ENCODE data around the gene ATP6V1B1.

The ATP6V1B1 gene

DNA sequence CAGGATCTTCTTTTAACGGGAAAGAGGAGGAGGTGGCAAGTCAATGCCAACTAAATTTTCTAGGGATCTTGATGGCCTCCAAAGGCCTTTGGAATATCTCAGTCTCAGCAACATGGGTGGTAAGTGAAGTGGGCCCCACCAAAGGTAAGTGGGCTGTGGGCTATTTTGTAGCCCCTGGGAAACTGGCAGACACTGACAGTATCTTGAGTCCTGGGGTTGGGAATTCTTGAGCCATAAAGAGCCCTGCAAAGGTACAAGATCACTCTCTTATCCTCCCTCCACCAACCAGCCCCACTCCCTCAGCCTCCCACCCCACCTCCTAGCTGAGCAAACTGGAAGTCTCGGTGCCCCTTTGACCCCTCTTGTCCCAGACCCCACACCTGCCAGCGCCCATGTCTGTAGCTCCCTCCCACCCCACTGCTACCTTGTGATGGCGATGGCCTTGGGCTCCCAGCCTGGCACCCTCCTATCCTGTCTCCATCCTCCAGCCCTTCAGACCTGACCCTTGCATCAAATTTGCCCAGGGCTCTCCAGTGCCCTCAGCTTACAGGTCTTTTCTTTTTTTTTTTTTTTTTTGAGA, 8.5 kb downstream of the ATP6V1B1 start:
- DNase-seq (ENCODE audit: low spot score), result no peak

DNA sequence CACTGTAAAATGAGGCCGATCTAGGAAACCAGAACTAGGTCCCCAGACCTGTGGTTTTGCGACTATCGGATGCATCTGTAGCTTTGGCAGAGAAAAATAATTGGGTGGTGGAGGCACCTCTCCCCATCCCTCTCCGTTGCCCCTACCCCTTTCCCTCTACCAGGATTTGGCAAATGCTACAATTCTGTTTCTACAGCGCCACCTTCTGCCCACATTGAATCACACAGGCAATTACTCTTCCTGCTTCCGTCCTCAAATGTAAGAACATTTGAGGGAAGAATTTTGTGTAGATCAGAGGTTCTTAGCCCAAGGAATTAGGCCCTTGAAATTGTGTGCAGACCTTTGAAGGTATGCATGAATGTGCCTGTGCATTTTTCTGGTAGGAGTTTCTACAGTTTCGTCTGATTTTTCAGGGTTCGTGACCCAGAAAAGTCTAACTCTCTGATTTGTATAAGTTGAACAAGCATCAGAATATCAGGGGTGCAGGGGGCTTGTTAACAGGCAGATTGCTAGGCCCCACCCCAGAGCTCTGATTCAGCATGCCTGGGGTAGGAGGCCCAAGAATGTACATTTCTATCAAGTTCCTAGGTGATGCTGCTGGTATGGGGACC, 11.2 kb downstream of the ATP6V1B1 start:
- peak; percentile 45 for DNase-seq (ENCODE audit: low spot score)

DNA sequence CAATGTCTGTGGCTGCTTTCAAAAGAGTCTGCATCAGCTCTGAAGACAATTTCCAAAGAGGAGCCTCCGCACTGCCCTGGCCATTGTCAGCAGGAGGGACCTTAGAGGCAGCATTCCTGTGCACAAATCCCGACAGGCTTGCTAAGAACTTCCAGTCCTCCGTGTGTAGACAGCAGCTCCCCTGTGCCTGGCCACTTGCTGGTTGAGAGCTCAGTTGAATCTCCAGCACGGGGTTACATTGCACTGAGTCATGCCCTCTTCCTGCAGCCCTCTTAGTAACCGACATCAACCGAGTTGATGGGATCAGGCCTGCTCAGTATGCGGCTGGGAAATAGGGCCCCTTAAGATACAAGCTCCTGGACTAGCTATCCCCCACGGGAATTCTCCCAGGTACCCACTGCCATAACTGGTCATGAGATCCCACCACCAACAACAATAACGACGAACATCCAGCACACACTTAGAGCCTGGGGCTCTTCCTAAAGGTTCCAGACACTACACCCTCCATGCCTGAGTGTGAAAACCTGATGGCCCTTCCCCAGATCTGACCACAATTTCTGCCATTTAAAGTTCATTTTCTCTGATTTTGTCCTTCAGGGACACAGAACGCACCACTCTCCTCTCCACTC, 12.0 kb downstream of the ATP6V1B1 start:
- DNase-seq (ENCODE audit: low spot score), result no peak

GRCh38 chr2:70948337-70949003, 12.8 kb downstream of the ATP6V1B1 start:
- DNase-seq (ENCODE audit: low spot score), result peak; percentile 72

DNA sequence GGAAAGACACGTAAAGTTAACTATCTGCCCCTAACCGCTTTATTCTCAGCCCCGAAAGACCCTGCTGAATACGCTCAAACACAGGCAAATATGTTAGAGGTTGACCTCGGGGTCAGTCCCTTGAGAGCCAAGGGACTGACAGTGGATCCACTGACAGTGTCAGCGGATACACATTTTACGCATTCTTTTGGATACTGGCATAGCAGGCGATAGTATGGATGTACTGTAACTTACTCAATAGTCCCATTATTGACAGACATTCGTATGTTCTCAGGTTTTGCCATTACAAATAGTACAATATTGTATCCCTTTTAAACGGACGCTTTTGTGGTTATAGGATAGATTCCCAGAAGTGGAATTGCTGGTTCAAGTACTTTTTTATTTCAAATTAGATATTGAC, 13.4 kb downstream of the ATP6V1B1 start:
- no peak for DNase-seq (ENCODE audit: low spot score)

- DNase-seq (ENCODE audit: low spot score), result no peak
Observed at GRCh38 chr2:70954886-70955285, 19.2 kb downstream of the ATP6V1B1 start.

- DNase-seq (ENCODE audit: low spot score), result no peak
Observed at GRCh38 chr2:70956141-70956540, 20.4 kb downstream of the ATP6V1B1 start.

DNA sequence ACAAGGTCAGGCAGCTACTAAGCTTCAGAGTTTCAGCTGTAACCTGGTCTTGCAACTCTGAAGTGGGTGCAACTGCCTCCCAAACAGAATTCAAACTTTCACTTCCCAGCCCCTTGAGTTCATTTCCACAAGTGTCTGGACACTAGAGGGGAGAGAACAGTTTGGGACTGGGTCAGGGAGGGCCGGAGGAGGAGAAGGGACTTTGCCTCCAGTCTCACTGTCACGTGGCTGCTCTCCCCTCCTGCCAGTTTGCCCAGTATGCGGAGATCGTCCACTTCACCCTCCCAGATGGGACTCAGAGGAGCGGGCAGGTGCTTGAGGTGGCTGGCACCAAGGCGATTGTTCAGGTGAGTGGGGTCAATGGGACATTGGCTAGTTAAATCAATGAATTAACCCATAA, 22.1 kb downstream of the ATP6V1B1 start:
- no peak for DNase-seq (ENCODE audit: low spot score)

GRCh38 chr2:70958759-70959158, 23.1 kb downstream of the ATP6V1B1 start:
- DNase-seq (ENCODE audit: low spot score), result no peak

DNA sequence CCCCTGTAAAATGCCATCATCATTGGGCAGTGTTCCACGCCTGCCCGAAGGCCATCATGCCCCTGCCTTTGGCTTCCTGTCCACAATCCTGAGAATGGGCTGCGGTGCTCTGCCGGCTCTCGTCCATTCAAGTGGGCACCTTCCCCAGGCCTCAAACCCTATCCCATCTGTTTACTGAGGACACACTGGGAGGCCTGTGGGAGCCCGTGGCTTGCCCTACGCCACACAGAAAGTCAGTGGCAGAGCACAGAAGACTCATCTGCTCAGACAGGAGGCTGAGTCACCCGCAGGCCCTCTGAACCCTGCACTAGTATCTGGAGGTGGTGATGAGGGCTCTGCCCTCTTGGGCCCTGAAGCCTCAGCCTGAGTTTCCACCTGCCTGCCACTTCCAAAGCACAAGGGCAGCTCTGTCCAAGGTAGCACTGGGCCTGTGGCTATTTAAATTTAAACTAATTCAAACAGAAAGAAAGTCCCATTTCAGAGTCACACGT, 23.6 kb downstream of the ATP6V1B1 start:
- DNase-seq (ENCODE audit: low spot score), result no peak

DNA sequence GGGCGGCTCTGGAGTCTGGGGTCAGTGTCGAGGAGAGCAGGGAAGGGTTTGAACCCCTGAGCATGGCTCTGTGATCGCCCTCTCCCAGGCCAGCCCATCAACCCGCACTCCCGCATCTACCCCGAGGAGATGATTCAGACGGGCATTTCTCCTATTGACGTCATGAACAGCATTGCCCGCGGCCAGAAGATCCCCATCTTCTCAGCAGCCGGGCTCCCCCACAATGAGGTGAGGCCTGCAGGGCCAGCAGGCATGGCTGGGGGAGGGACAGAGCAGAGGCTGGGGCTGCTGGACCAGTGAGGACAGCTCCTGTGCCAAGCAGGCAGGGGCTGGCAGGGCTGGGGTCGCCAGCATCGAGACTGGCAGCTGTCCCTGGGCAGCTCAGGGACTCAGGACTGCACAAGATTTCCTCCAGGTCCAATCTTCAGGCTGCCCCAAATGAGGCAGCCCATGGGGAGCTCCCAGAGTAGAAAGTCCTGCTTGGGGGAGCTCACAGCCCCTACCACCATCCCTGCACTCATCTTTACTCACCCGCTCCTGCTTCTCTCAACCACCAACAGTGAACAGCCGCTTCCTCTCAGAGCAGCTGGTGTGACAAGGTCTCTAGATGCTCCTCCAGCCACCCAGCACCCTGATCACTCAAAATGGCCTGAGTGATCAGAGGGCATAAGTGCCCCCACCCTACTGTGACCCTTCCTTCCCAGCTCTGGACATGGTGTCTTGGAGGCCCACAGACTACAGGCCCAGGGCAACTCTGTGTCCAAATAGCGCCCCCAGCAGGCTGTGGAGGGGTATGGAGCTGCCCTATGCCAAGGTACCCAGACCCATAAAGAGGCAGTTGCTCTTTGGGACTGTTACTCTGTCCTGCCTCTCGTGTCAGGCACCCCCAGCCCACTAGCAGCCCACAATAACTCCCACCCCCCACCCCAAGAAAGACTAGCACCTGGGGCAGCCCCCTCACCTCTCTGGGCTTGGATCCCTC, 24.4 kb downstream of the ATP6V1B1 start:
- DNase-seq (ENCODE audit: low spot score), result no peak

GRCh38 chr2:70960833-70961647, 25.3 kb downstream of the ATP6V1B1 start:
- DNase-seq (ENCODE audit: low spot score), result no peak

GRCh38 chr2:70961648-70961994, 25.9 kb downstream of the ATP6V1B1 start:
- no peak for DNase-seq (ENCODE audit: low spot score)

DNA sequence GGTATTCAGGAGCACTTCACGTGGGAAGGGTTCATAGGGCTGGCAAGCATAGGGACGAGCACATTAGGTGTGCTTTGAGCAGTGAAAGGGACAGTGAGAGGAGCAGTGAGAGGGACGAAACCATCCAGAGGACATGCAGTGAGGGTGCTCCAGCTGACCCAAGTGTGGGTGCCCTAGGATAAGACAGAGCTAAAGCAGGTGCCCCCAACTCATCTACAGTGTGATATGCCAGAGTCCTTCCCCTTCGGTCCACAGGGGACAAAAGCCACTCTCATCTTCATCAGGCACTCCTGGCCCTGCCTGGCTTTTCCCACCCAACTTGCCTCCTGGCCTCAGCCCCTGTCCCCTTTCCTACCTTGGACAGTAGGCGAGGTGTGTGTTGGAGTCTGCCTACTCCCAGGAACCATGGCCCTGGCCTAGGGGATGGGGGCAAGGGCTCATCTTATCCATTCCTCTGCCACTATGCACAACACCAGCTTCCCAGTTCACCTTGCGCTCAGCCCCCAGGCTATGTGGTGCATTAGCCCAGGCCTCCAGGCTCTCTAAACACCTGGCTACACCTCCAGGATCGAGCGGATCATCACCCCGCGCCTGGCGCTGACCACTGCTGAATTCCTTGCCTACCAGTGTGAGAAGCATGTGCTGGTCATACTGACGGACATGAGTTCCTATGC, 26.6 kb downstream of the ATP6V1B1 start:
- DNase-seq (ENCODE audit: low spot score), result no peak

GRCh38 chr2:70962885-70963878, 27.5 kb downstream of the ATP6V1B1 start:
- no peak for DNase-seq (ENCODE audit: low spot score)

DNA sequence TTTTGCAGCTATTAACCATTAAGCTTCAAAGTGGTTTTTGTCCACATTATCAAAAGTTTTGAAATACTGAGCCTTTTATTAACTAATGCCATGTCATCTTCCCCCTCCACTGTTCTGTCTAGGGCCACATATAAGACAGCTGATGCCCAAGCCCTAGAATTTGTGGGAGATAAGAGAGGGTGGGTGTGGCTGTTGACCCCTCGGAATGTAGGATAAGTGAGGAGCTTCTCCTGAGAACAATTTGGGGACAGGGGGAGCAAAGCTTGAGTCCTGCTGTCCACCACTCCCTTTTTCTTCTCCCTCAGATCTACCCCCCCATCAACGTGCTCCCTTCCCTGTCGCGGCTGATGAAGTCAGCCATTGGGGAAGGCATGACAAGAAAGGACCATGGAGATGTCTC, 28.4 kb downstream of the ATP6V1B1 start:
- no peak for DNase-seq (ENCODE audit: low spot score)

DNA sequence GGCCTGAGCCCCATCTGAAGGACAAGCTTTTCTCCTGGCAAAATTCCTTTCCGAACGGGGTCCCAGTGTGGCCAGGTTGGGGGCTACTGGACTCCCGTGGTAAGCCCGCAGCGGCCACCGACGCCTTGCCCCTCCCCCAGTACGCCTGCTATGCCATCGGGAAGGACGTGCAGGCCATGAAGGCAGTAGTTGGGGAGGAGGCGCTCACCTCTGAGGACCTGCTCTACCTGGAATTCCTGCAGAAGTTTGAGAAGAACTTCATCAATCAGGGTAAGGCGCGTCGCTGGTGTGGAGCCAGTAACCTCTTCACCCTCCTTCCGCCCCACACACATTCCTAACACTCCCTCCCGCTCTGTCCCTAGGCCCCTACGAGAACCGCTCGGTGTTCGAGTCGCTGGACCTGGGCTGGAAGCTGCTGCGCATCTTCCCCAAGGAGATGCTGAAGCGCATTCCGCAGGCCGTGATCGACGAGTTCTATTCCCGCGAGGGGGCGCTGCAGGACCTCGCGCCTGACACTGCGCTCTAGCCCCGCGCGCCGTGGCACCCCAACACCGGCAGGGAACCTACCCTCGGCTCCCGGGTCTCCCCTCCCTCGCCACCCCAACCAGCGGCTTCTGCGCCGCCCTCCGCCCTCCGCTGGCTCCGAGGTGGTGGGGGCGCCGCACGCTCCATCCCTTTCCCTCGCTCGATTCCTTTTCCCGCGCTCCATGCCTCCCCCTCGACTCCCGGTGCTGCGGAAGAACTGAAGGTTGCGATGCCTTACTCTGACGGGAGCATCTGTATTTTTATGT, 29.1 kb downstream of the ATP6V1B1 start:
- peak; percentile 89 for DNase-seq (ENCODE audit: low spot score)

DNA sequence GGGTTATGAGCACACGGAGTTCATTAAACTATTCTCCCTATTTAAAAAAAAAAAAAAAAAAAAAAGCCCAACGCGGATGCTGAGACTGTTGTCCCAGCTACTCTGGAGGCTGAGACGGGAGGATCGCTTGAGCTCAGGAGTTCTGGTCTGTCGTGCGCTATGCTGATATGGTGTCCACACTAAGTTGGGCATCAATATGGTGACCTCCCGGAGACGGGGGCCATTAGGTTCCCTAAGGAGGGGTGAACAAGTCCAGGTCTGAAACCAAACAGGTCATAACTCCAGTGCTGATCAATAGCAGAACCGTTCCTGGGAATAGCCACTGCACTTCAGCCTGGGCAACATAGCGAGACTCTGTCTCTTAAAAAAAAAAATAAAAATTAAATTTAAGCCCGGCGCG, 29.8 kb downstream of the ATP6V1B1 start:
- DNase-seq (ENCODE audit: low spot score), result no peak

Measured in hematopoietic multipotent progenitor cell treated with erythropoietin and hydrocortisone succinate and interleukin-3 and kit ligand, for 15 days (in vitro differentiated cells).